Spleen (tissue), 7 donors: ENCODE results near the gene CHERP.
"Not testable (repeated sequence)": the region's sequence is repeated elsewhere in the genome, so short reads cannot be mapped to it uniquely, and the experiment has no call there.

Source experiments
- CTCF ChIP-seq, 11 experiments: fragments of 200-600 bp in 7 of 11; fragments of 450-650 bp in 4 of 11; sonication (generic) in 4 of 11; IDR thresholded peaks in 8 of 11; conservative IDR thresholded peaks in 3 of 11; 1 replicate in 7 of 11; 2 replicates in 4 of 11; pipeline versions ENCODE4 v1.4.0 to v1.8.0; 2016 to 2021; ENCODE audit warnings: antibody characterized with exemption in 11 of 11, inconsistent platforms in 4 of 11, mild to moderate bottlenecking in 1 of 11
- POLR2A ChIP-seq, 3 donors: fragments of 450-650 bp; IDR thresholded peaks; one replicate each; pipeline ENCODE4 v1.5.1; 2017; ENCODE audit warnings: antibody characterized with exemption in 3 of 3, mild to moderate bottlenecking in 1 of 3
- POLR2AphosphoS5 ChIP-seq, 3 donors: sonication (generic); formaldehyde crosslinking; IDR thresholded peaks; one replicate each; pipeline ENCODE4 v1.5.1; 2017; ENCODE audit warnings: antibody characterized with exemption in 3 of 3
- donor health status: DM: no; HTN: no; CAD: no; lungs with moderate emphysema.
- donor health status: DM: no; HTN: no; CAD: no.
- donor health status: DM: no; HTN: no; CAD: no.

GRCh38 chr19:16543734-16544133 is 1.5 kb upstream of the CHERP start:
- not testable (repeated sequence) for TF ChIP-seq CTCF (IDR thresholded peaks at IDR 0.05 in 8 of 11, conservative IDR thresholded peaks at IDR 0.05 in 3 of 11); POLR2A (IDR thresholded peaks at IDR 0.05); POLR2AphosphoS5 (IDR thresholded peaks at IDR 0.05)
